Nephron (organoid): ENCODE results near the gene MRPL19.
"Not testable (repeated sequence)": the region's sequence is repeated elsewhere in the genome, so short reads cannot be mapped to it uniquely, and the experiment has no call there.

Source experiments
- H3K27ac Mint-ChIP-seq, 3 experiments: 2 replicates each; pipeline ENCODE4 v1.8.0; 2020; ENCODE audit warnings: mixed read lengths in 3 of 3, mild to moderate bottlenecking in 2 of 3, moderate library complexity in 1 of 3
- H3K27me3 Mint-ChIP-seq: 2 replicates; pipeline ENCODE4 v1.8.0; 2021; ENCODE audit warnings: low read depth, mild to moderate bottlenecking, moderate library complexity, mixed read lengths
- H3K36me3 Mint-ChIP-seq: 2 replicates; pipeline ENCODE4 v1.8.0; 2020; ENCODE audit warnings: low read depth, mixed read lengths
- H3K4me1 Mint-ChIP-seq: 2 replicates; pipeline ENCODE4 v1.8.0; 2020; ENCODE audit warnings: mixed read lengths
- H3K4me3 Mint-ChIP-seq, 3 experiments: 2 replicates each; pipeline ENCODE4 v1.8.0; 2020; ENCODE audit warnings: mild to moderate bottlenecking in 3 of 3, mixed read lengths in 3 of 3, moderate library complexity in 2 of 3
- H3K9me3 Mint-ChIP-seq: 2 replicates; pipeline ENCODE4 v1.8.0; 2020; ENCODE audit warnings: mixed read lengths
- CTCF ChIP-seq, 3 experiments: fragments of 200-600 bp; sonication (generic); IDR thresholded peaks; one replicate each; pipeline ENCODE4 v1.5.0; 2021; ENCODE audit warnings: antibody characterized with exemption in 3 of 3; ENCODE audit not compliant: unreplicated experiment in 3 of 3

The MRPL19 gene

GRCh38 chr2:75710220-75710576, 63.6 kb downstream of the MRPL19 start:
- H3K4me3 Mint-ChIP-seq, result peak overlapping the region; percentile 87 to 95 (median 88)
- H3K9me3 Mint-ChIP-seq, result no peaks in the 10 kb centered on the region
- TF ChIP-seq CTCF (IDR thresholded peaks at IDR 0.05; ENCODE audit: unreplicated experiment in 3 of 3), result no peak
- peaks cover 23% of the 10 kb centered on the region for H3K36me3 Mint-ChIP-seq
- H3K27ac Mint-ChIP-seq, result peak overlapping the region; percentile 98 to 99 (median 98)
- H3K4me1 Mint-ChIP-seq, result peaks cover 36% of the 10 kb centered on the region
- H3K27me3 Mint-ChIP-seq, result no peaks in the 10 kb centered on the region

- Mint-ChIP-seq H3K9me3 (no peaks in the 10 kb centered on the region), H3K4me3 (peak within 1 kb of the TSS; percentile 87 to 95 (median 88)), H3K27ac (peak within 1 kb of the TSS; percentile 98 to 99 (median 98)), H3K36me3 (peaks cover 22% of the 10 kb centered on the region), H3K27me3 (no peaks in the 10 kb centered on the region), H3K4me1 (peaks cover 36% of the 10 kb centered on the region)
- peak; percentile 31 to 54 (median 44) for TF ChIP-seq CTCF (IDR thresholded peaks at IDR 0.05; ENCODE audit: unreplicated experiment in 3 of 3)
Measured at GRCh38 chr2:75710577-75711253, 64.1 kb downstream of the MRPL19 start, which contains the start of gene GCFC2. GCFC2 (minus strand) TSS chr2:75710915; CDS start chr2:75710855, 60 bp downstream.

- H3K36me3 Mint-ChIP-seq, result peaks cover 15% of the 10 kb centered on the region
- H3K4me1 Mint-ChIP-seq, result peaks cover 34% of the 10 kb centered on the region
- H3K9me3 Mint-ChIP-seq, H3K27me3 Mint-ChIP-seq: not testable (repeated sequence)
- peak overlapping the region; percentile 98 to 99 (median 98) for H3K27ac Mint-ChIP-seq
- peak overlapping the region; percentile 87 to 95 (median 88) for H3K4me3 Mint-ChIP-seq
Measured at GRCh38 chr2:75711590-75711989, 65.0 kb downstream of the MRPL19 start.

GRCh38 chr2:75716406-75716805, 69.8 kb downstream of the MRPL19 start:
- Mint-ChIP-seq H3K27me3 (no peaks in the 10 kb centered on the region), H3K4me3 (no peak overlapping the region), H3K9me3 (peaks cover 2% of the 10 kb centered on the region), H3K36me3 (peaks cover 22% of the 10 kb centered on the region), H3K4me1 (peaks cover 7% of the 10 kb centered on the region), H3K27ac (no peak overlapping the region)
- no peak for TF ChIP-seq CTCF (IDR thresholded peaks at IDR 0.05; ENCODE audit: unreplicated experiment in 3 of 3)

- peaks cover 2% of the 10 kb centered on the region for H3K9me3 Mint-ChIP-seq
- TF ChIP-seq CTCF (IDR thresholded peaks at IDR 0.05; ENCODE audit: unreplicated experiment in 3 of 3), result no peak
- H3K36me3 Mint-ChIP-seq, result peaks cover 16% of the 10 kb centered on the region
- no peaks in the 10 kb centered on the region for H3K27me3 Mint-ChIP-seq
- peaks cover 11% of the 10 kb centered on the region for H3K4me1 Mint-ChIP-seq
- H3K27ac Mint-ChIP-seq, result no peak overlapping the region
- H3K4me3 Mint-ChIP-seq, result no peak overlapping the region
Measured at GRCh38 chr2:75719616-75720015, 73.0 kb downstream of the MRPL19 start.

- Mint-ChIP-seq H3K4me1 (peaks cover 7% of the 10 kb centered on the region), H3K27me3 (no peaks in the 10 kb centered on the region), H3K36me3 (peaks cover 16% of the 10 kb centered on the region), H3K4me3 (no peak overlapping the region), H3K27ac (no peak overlapping the region), H3K9me3 (peaks cover 2% of the 10 kb centered on the region)
- no peak for TF ChIP-seq CTCF (IDR thresholded peaks at IDR 0.05; ENCODE audit: unreplicated experiment in 3 of 3)
Measured at GRCh38 chr2:75720525-75720924, 73.9 kb downstream of the MRPL19 start.
